ENCODE results near the gene NDUFB6. TPM values are rescaled to one million over a fixed set of nuclear protein-coding genes. Genes with fewer than 3 reads are reported as not detected.

The NDUFB6 gene
- polyA plus RNA-seq, 1 donor from 2014 or later: 148 TPM

DNA sequence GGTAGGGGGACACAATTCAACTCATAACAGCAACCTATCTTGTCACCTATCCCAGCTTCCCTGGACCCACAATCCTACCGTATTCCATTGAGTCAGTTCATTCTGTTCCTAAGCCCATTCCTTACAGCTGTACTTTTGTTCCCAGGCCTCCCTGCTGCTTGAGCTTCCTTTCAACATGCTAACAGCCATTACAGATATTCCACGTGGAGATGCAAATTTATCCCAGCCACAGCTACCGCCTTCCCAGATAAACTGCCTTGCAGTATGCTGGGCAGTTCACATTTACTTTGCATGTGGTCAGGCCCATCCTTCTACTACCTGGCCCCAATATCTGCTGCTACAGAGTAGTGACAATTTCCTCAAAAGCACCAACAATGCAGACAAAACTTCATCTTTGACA is 70.0 kb downstream of the NDUFB6 start:
- Histone ChIP-seq H3K9me3 (ENCODE audit: low read length) (no peaks in the 10 kb centered on the region), H3K36me3 (ENCODE audit: insufficient read depth, low read length) (no peaks in the 10 kb centered on the region), H3K4me2 (ENCODE audit: low read length) (no peak overlapping the region), H3K27me3 (ENCODE audit: insufficient read depth, low read depth, low read length) (no peaks in the 10 kb centered on the region), H3K9ac (ENCODE audit: low read length) (no peak overlapping the region), H3K4me3 (ENCODE audit: low read length) (no peak overlapping the region), H3F3A (ENCODE audit: insufficient read depth, low read length, poor library complexity, severe bottlenecking) (no peaks in the 10 kb centered on the region), H3K9me2 (ENCODE audit: insufficient read depth, low read length) (no peaks in the 10 kb centered on the region), H2AFZ (ENCODE audit: low read depth, low read length) (no peak overlapping the region), H3K27ac (ENCODE audit: low read length) (no peak overlapping the region), H3K79me2 (replicated peaks; ENCODE audit: insufficient read depth, low read length) (no peaks in the 10 kb centered on the region), H4K20me1 (ENCODE audit: insufficient read depth) (no peaks in the 10 kb centered on the region)
- TF ChIP-seq, protein P1, sequence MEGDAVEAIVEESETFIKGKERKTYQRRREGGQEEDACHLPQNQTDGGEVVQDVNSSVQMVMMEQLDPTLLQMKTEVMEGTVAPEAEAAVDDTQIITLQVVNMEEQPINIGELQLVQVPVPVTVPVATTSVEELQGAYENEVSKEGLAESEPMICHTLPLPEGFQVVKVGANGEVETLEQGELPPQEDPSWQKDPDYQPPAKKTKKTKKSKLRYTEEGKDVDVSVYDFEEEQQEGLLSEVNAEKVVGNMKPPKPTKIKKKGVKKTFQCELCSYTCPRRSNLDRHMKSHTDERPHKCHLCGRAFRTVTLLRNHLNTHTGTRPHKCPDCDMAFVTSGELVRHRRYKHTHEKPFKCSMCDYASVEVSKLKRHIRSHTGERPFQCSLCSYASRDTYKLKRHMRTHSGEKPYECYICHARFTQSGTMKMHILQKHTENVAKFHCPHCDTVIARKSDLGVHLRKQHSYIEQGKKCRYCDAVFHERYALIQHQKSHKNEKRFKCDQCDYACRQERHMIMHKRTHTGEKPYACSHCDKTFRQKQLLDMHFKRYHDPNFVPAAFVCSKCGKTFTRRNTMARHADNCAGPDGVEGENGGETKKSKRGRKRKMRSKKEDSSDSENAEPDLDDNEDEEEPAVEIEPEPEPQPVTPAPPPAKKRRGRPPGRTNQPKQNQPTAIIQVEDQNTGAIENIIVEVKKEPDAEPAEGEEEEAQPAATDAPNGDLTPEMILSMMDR (IDR thresholded peaks at IDR 0.05; ENCODE audit: poor library complexity, severe bottlenecking): no peak
- TF ChIP-seq, protein P2, sequence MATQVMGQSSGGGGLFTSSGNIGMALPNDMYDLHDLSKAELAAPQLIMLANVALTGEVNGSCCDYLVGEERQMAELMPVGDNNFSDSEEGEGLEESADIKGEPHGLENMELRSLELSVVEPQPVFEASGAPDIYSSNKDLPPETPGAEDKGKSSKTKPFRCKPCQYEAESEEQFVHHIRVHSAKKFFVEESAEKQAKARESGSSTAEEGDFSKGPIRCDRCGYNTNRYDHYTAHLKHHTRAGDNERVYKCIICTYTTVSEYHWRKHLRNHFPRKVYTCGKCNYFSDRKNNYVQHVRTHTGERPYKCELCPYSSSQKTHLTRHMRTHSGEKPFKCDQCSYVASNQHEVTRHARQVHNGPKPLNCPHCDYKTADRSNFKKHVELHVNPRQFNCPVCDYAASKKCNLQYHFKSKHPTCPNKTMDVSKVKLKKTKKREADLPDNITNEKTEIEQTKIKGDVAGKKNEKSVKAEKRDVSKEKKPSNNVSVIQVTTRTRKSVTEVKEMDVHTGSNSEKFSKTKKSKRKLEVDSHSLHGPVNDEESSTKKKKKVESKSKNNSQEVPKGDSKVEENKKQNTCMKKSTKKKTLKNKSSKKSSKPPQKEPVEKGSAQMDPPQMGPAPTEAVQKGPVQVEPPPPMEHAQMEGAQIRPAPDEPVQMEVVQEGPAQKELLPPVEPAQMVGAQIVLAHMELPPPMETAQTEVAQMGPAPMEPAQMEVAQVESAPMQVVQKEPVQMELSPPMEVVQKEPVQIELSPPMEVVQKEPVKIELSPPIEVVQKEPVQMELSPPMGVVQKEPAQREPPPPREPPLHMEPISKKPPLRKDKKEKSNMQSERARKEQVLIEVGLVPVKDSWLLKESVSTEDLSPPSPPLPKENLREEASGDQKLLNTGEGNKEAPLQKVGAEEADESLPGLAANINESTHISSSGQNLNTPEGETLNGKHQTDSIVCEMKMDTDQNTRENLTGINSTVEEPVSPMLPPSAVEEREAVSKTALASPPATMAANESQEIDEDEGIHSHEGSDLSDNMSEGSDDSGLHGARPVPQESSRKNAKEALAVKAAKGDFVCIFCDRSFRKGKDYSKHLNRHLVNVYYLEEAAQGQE (IDR thresholded peaks at IDR 0.05; ENCODE audit: borderline replicate concordance): no peak
- TF ChIP-seq POLR2AphosphoS5 (IDR thresholded peaks at IDR 0.05): no peak
- no peak for TF ChIP-seq TAF1 (IDR thresholded peaks at IDR 0.05; ENCODE audit: low read depth)
- no peak for TF ChIP-seq SMC3 (conservative IDR thresholded peaks at IDR 0.05; ENCODE audit: poor library complexity)
- TF ChIP-seq EZH2 (IDR thresholded peaks at IDR 0.05; ENCODE audit: borderline replicate concordance, insufficient read depth, low read length, poor library complexity, severe bottlenecking): no peak
- TF ChIP-seq EP300 (conservative IDR thresholded peaks at IDR 0.05; ENCODE audit: poor library complexity, severe bottlenecking): no peak
- no peak for TF ChIP-seq MXI1 (conservative IDR thresholded peaks at IDR 0.05; ENCODE audit: poor library complexity, severe bottlenecking)
- no peak for TF ChIP-seq RAD21 (conservative IDR thresholded peaks at IDR 0.05)

Other genes starting within 250 kb of the NDUFB6 start
- 16.5 and 17.9 TPM in 2 replicates for gene ACO1, start 188.5 kb downstream of the NDUFB6 start, polyA plus RNA-seq
- gene RIGI, start 47.0 kb downstream of the NDUFB6 start, polyA plus RNA-seq: 2.5 and 3.0 TPM in 2 replicates
- 15.6 and 23.2 TPM in 2 replicates for gene SMIM27, start 20.8 kb downstream of the NDUFB6 start, polyA plus RNA-seq
- gene TOPORS, start 20.6 kb downstream of the NDUFB6 start, polyA plus RNA-seq: 18.0 and 18.6 TPM in 2 replicates
- not detected in 2 replicates for gene TAF1L, start 62.5 kb upstream of the NDUFB6 start, polyA plus RNA-seq
- gene TMEM215, start 210.4 kb upstream of the NDUFB6 start, polyA plus RNA-seq: not detected in 2 replicates